HAP-1 (cell line): ENCODE data around the gene NR4A3.

ENCODE experiments used
- DNase-seq, 2 experiments: peaks; one replicate each; pipeline ENCODE4 v3.0.0-alpha.2; 2016 to 2020; ENCODE audit warnings: low spot score in 2 of 2
- H3K27me3 ChIP-seq: fragments of 250-450 bp; sonication (Bioruptor Pico); 2 replicates; pipeline ENCODE4 v1.5.1; 2020; ENCODE audit warnings: low read depth, mild to moderate bottlenecking, moderate library complexity
- H3K36me3 ChIP-seq: fragments of 250-450 bp; sonication (Bioruptor Pico); replicated peaks from 2 replicates; pipeline ENCODE4 v1.5.1; 2020; ENCODE audit warnings: mild to moderate bottlenecking
- H3K4me1 ChIP-seq: fragments of 250-450 bp; sonication (Bioruptor Pico); 2 replicates; pipeline ENCODE4 v1.5.1; 2020; ENCODE audit warnings: mild to moderate bottlenecking
- H3K4me3 ChIP-seq: fragments of 250-450 bp; sonication (Bioruptor Pico); 2 replicates; pipeline ENCODE4 v1.5.1; 2020; ENCODE audit warnings: mild to moderate bottlenecking, moderate library complexity
- H3K9me3 ChIP-seq: fragments of 250-450 bp; sonication (Bioruptor Pico); 2 replicates; pipeline ENCODE4 v1.5.1; 2020; ENCODE audit warnings: mild to moderate bottlenecking, moderate library complexity
- in situ Hi-C: fragments of 300-500 bp; cut with MboI; formaldehyde crosslinking; loops from 3 replicates; pipeline ENCODE4 v1.14.3; 2020; ENCODE audit warnings: low sequenced_read_pairs, inconsistent platforms, mixed read lengths

NR4A3 gene

DNA sequence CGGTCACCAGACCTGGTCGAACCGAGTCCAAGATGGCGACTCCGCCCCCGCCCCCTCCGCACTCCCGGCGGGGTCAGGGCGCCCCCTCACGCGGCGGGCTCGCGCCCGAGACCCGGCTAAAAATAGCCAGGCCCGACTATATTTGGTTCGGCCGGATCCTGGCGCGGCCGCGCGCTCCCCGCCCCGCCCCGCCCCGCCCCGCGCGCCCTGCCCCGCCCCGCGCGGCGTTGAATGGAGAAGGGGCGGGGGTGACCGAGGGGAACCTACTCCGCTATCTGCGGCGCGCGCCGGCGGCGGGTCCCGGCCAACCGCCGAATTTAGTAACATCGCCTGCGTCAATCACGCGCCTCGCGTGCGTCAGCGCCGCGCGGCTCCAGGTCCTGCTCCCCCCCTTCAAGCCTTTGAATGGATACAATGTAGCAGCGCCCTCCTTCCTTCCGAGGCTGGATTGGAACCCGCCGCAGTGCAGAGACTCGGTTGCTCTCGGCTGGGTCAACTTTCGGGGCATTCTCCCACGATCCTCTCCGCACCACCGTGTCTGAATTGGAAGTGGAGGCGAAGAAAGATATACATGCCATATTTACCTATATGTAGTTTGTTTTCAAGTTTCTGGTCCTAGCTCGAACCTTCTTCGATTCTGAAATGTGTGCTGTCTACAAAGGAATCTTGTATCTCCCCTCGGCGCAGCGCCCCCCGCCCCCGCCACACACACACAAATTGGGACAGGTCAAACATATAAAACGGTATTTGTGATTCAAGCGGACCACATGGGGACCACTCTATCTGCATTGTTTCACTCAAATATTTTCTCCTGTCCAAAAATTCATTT is 1.6 kb upstream of the NR4A3 start:
- peak overlapping the region; percentile 77 for H3K4me3 ChIP-seq
- in situ Hi-C loops, result loop anchor here (25.0 kb wide), 1 partner anchor 492 kb away; no protein-coding TSS in a partner anchor
- no peaks in the 10 kb centered on the region for H3K27me3 ChIP-seq
- peaks cover 9% of the 10 kb centered on the region for H3K4me1 ChIP-seq
- no peaks in the 10 kb centered on the region for H3K9me3 ChIP-seq
- no peaks in the 10 kb centered on the region for H3K36me3 ChIP-seq
- peak; percentile 91 to 93 for DNase-seq

GRCh38 chr9:99820685-99821395 is 845 bp upstream of the NR4A3 start:
- Histone ChIP-seq H3K4me1 (peaks cover 9% of the 10 kb centered on the region), H3K9me3 (no peaks in the 10 kb centered on the region), H3K36me3 (no peaks in the 10 kb centered on the region), H3K4me3 (peak overlapping the region; percentile 77), H3K27me3 (no peaks in the 10 kb centered on the region)
- in situ Hi-C loops, result loop anchor here (25.0 kb wide), 1 partner anchor 491 kb away; no protein-coding TSS in a partner anchor
- peak; percentile 25 to 47 for DNase-seq

DNA sequence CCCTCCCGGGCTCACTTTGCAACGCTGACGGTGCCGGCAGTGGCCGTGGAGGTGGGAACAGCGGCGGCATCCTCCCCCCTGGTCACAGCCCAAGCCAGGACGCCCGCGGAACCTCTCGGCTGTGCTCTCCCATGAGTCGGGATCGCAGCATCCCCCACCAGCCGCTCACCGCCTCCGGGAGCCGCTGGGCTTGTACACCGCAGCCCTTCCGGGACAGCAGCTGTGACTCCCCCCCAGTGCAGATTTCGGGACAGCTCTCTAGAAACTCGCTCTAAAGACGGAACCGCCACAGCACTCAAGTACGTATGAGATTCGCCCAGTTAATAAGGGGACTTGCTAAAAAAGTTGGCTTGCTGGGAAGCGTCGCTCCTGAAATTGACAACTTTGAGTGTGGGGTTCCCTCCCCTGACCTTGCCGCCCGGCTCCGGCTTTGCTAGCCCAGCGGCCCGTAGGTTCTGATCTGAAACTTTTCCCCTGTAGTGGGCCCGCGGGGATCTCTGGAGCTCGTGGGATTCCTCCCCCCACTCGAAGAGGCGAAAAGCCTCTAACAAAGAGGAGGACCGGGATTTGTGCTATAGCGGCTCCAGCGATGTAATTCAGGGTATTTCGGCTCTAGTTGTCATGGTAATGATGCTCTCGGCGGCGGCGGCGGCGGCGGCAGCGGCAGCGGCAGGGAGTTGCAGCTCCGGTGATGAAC is 572 bp downstream of the NR4A3 start:
- DNase-seq, result peak; percentile 63 to 74
- in situ Hi-C loops, result loop anchor here (25.0 kb wide), 1 partner anchor 490 kb away; no protein-coding TSS in a partner anchor
- H3K4me1 ChIP-seq, result peaks cover 9% of the 10 kb centered on the region
- H3K9me3 ChIP-seq, result no peaks in the 10 kb centered on the region
- no peaks in the 10 kb centered on the region for H3K36me3 ChIP-seq
- peak overlapping the region; percentile 77 for H3K4me3 ChIP-seq
- no peaks in the 10 kb centered on the region for H3K27me3 ChIP-seq

DNA sequence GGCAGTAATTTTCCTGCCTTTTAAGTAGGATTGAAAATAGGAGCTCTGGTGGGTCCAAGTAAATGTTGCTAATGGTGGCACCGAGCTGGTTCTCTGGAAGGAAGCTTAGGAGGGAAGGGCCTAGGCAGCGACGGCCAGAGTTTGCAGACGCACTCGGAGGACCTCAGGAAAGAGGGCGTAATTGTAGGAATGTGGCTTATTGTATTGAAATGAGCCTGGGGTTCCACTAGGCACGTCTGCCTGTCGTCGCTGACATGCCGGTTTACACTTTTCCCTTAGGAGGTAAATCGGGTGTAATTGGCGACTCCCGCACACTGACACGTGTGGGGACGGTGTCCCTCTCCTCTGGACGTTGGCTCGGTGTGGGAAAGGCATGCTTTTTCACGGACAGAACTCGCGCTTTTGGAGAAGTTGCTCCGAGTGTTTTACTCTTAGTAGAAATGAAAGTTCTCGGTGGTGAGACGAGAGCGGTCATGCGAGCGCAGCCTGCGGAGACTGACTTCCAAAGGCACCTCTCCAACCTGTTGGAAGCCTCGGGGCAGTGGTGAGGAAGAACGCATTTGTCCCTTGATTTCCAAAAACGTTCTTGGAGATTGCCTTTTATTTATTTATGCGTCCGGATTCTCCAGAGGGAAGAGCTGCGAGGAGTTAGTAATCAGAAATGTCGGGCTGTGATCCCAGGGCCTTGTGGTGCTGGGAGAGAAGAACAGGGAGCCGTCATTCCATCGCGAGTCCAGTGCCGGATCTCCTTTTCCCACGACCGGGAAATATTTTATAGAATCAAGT is 1.3 kb downstream of the NR4A3 start:
- H3K36me3 ChIP-seq, result no peaks in the 10 kb centered on the region
- no peaks in the 10 kb centered on the region for H3K9me3 ChIP-seq
- H3K27me3 ChIP-seq, result no peaks in the 10 kb centered on the region
- in situ Hi-C loops, result loop anchor here (25.0 kb wide), 1 partner anchor 489 kb away; no protein-coding TSS in a partner anchor
- peak overlapping the region; percentile 77 for H3K4me3 ChIP-seq
- H3K4me1 ChIP-seq, result peaks cover 9% of the 10 kb centered on the region
- DNase-seq, result peak in 1 of 2 experiments; percentile 52

DNA sequence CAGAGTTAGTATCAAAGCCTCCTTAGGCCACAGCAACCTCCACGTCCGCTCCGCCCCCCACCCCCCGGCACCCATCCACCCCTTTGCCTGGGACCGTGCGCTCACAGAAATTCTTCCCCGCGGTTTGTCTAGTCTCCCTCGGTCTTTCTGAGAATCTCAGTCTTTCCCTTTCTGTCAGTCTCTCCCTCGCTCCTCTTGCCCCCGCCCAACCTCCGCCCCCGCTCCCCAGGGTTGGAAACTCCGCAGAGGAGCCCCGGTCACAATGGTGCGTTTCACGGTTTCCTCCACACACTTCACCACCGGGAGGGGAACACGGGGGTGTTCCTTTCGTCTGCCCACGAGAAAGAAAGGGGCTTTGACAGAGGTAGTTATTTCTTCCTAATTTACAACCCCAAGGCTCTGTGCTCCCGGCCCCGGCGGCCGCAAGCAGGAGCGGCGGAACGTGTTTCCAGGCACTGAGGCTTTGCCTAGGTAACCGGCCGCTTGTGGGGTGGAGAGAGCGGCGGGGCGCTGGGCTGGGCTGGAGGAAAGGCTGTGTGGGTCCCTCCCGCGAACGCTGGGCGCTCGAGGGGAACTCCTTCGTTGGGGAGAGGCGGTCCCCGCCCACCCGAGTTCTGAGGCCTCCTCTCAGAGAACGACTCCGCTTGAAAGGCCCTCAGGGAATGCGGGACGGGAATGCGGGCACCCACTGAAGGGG is 2.1 kb downstream of the NR4A3 start:
- peaks cover 7% of the 10 kb centered on the region for H3K4me1 ChIP-seq
- H3K4me3 ChIP-seq, result peak overlapping the region; percentile 77
- H3K9me3 ChIP-seq, result no peaks in the 10 kb centered on the region
- H3K27me3 ChIP-seq, result no peaks in the 10 kb centered on the region
- no peaks in the 10 kb centered on the region for H3K36me3 ChIP-seq
- peak; percentile 4 to 50 for DNase-seq
- in situ Hi-C loops, result loop anchor here (25.0 kb wide), 1 partner anchor 488 kb away; no protein-coding TSS in a partner anchor

DNA sequence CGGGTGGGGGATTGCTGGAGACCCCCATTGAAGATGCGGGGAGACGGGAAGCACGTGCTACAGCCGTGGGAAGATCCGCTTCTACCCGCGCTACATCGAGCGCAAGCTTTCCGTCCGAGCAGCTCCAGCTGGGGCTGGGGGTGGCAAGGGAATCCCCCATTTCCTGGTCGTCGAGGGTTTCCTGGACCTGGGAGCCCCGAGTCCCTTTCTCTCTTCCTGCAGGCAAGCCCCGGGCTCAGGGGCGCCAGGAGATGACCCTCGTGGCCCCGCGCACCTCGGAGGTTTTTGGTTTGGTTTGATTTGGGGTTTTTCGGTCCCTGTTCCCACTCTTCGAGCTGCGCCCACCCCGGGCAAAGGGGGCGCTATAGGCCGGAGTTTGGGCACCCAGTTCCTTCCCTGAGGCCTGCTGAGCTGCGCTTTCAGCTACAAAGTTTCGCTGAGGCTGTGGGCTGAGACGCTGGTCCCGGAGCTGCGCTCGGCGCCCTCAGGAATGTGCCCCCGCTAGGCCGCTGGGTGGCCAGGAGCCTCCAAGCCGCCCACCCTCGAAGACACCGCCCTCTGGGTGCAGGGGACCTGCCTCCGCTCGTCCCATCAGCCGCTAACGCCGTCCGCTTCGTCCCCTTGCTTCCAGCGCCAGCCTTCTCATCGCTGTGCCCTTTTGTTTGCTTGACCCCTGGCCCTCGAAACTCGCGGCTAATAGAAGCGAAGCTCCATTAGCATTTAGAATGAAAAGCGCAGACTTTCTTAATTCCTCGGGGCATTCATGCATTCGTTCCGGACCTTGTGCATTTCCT is 2.9 kb downstream of the NR4A3 start:
- Histone ChIP-seq H3K4me1 (peaks cover 6% of the 10 kb centered on the region), H3K27me3 (no peaks in the 10 kb centered on the region), H3K9me3 (no peaks in the 10 kb centered on the region), H3K4me3 (peak overlapping the region; percentile 77), H3K36me3 (no peaks in the 10 kb centered on the region)
- DNase-seq, result peak in 1 of 2 experiments; percentile 44
- in situ Hi-C loops, result loop anchor here (25.0 kb wide), 1 partner anchor 488 kb away; no protein-coding TSS in a partner anchor

GRCh38 chr9:99825172-99826046 is 3.7 kb downstream of the NR4A3 start:
- Histone ChIP-seq H3K36me3 (no peaks in the 10 kb centered on the region), H3K9me3 (no peaks in the 10 kb centered on the region), H3K27me3 (no peaks in the 10 kb centered on the region), H3K4me1 (peaks cover 6% of the 10 kb centered on the region), H3K4me3 (no peak overlapping the region)
- in situ Hi-C loops, result no loop called here
- DNase-seq, result no peak

GRCh38 chr9:99826579-99826978 is 4.9 kb downstream of the NR4A3 start:
- Histone ChIP-seq H3K4me3 (no peak overlapping the region), H3K9me3 (no peaks in the 10 kb centered on the region), H3K36me3 (no peaks in the 10 kb centered on the region), H3K27me3 (no peaks in the 10 kb centered on the region), H3K4me1 (peaks cover 6% of the 10 kb centered on the region)
- DNase-seq, result no peak
- in situ Hi-C loops, result no loop called here

GRCh38 chr9:99827244-99827643 is 5.6 kb downstream of the NR4A3 start:
- in situ Hi-C loops, result no loop called here
- Histone ChIP-seq H3K4me3 (no peak overlapping the region), H3K36me3 (no peaks in the 10 kb centered on the region), H3K4me1 (peaks cover 6% of the 10 kb centered on the region), H3K9me3 (no peaks in the 10 kb centered on the region), H3K27me3 (no peaks in the 10 kb centered on the region)
- no peak for DNase-seq

- H3K27me3 ChIP-seq, result no peaks in the 10 kb centered on the region
- peaks cover 6% of the 10 kb centered on the region for H3K4me1 ChIP-seq
- H3K36me3 ChIP-seq, result no peaks in the 10 kb centered on the region
- in situ Hi-C loops, result no loop called here
- no peak for DNase-seq
- no peaks in the 10 kb centered on the region for H3K9me3 ChIP-seq
- H3K4me3 ChIP-seq, result no peak overlapping the region
Measured at GRCh38 chr9:99828054-99828416, 6.3 kb downstream of the NR4A3 start.

DNA sequence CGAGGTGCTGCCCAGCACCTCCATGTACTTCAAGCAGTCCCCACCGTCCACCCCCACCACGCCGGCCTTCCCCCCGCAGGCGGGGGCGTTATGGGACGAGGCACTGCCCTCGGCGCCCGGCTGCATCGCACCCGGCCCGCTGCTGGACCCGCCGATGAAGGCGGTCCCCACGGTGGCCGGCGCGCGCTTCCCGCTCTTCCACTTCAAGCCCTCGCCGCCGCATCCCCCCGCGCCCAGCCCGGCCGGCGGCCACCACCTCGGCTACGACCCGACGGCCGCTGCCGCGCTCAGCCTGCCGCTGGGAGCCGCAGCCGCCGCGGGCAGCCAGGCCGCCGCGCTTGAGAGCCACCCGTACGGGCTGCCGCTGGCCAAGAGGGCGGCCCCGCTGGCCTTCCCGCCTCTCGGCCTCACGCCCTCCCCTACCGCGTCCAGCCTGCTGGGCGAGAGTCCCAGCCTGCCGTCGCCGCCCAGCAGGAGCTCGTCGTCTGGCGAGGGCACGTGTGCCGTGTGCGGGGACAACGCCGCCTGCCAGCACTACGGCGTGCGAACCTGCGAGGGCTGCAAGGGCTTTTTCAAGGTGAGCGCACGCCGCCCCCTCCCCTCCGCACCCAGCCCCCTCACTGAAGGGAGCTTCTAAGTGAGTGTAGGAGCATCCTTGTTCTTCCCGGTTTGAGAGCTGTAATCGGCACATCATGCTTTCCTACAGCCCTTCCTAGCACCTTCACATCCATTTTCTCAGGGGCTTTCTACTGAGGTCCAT is 6.9 kb downstream of the NR4A3 start:
- Histone ChIP-seq H3K4me3 (no peak overlapping the region), H3K9me3 (no peaks in the 10 kb centered on the region), H3K27me3 (no peaks in the 10 kb centered on the region), H3K4me1 (0 out of 2 replicates have a peak, but pooled peaks cover 4% of the 10 kb centered on the region), H3K36me3 (no peaks in the 10 kb centered on the region)
- DNase-seq, result no peak
- in situ Hi-C loops, result no loop called here
